ENCODE measurements around the gene STRIT1.

DNA sequence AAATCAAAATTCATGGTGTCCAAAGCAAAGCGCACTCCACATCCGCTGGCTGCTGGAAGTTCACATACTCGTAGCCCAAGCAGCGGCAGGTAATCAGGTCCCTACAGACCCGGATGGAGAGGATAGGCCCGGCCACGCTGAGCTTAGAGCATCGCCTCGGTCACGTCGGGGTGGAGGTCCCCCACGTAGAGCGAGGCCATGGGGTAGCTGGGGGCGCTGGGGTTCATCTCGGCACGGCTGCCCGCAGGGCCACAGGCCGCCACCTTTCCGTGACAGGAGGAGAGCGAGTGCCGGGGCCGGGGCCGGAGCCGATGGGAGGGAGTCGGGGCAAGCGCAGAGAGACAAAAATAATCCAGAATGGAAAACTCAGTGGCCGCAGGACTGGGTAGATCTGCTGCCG is 16.1 kb upstream of the STRIT1 start:
- TF ChIP-seq, protein P1, sequence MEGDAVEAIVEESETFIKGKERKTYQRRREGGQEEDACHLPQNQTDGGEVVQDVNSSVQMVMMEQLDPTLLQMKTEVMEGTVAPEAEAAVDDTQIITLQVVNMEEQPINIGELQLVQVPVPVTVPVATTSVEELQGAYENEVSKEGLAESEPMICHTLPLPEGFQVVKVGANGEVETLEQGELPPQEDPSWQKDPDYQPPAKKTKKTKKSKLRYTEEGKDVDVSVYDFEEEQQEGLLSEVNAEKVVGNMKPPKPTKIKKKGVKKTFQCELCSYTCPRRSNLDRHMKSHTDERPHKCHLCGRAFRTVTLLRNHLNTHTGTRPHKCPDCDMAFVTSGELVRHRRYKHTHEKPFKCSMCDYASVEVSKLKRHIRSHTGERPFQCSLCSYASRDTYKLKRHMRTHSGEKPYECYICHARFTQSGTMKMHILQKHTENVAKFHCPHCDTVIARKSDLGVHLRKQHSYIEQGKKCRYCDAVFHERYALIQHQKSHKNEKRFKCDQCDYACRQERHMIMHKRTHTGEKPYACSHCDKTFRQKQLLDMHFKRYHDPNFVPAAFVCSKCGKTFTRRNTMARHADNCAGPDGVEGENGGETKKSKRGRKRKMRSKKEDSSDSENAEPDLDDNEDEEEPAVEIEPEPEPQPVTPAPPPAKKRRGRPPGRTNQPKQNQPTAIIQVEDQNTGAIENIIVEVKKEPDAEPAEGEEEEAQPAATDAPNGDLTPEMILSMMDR (IDR thresholded peaks at IDR 0.05; ENCODE audit: borderline replicate concordance, extremely low read depth, low read length, poor library complexity, severe bottlenecking), result no peak
- TF ChIP-seq EZH2 (IDR thresholded peaks at IDR 0.05; ENCODE audit: borderline replicate concordance, low read depth, low read length, severe bottlenecking), result no peak
